GM18507 (cell line): Measurements from ENCODE around the gene TRIM51G.
"Not testable (repeated sequence)": the region's sequence is repeated elsewhere in the genome, so short reads cannot be mapped to it uniquely, and the experiment has no call there.

Source experiments
- DNase-seq: peaks from one replicate; pipeline ENCODE4 v3.0.0; 2011; ENCODE audit warnings: low read depth; ENCODE audit not compliant: insufficient read length; ENCODE audit errors: extremely low spot score
- FAIRE-seq: peaks from 2 replicates; lab custom pipeline; 2011; peaks lifted over from hg19 to GRCh38; lab: Jason Lieb, UNC

TRIM51G gene, protein sequence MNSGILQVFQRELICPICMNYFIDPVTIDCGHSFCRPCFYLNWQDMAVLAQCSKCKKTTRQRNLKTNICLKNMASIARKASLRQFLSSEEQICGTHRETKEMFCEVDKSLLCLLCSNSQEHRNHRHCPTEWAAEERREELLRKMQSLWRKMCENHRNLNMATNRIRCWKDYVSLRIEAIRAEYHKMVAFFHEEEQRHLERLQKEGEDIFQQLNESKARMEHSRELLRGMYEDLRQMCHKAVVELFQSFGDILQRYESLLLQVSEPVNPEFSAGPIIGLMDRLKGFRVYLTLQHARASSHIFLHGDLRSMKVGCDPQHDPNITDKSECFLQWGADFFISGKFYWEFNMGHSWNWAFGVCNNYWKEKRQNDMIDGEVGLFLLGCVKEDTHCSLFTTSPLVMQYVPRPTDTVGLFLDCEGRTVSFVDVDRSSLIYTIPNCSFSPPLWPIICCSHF

DNA sequence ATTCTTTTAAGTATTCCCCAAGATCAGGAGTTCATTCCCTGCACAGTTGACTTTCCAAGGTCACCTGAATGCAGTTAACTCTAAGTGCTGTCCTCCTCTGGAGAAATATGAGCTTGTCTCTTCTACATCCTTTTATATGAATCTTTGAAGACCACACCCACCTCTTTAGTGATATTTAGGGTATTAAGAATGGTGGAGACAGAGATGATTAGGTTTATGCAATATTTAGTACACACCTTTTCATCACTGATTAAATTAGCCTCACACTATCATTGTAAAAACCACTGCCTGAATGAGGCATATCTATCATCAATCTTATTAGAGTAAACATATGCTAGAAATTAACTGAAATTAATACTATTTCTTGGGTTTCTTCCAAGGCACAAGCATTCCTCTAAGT is at the start of gene TRIM51G:
Gene TRIM51G (minus strand): TSS at position 101 of the 400 bp plus-strand sequence. CDS start 2,190 bp downstream, outside the sequence.
- DNase-seq, FAIRE-seq: not testable (repeated sequence)

DNA sequence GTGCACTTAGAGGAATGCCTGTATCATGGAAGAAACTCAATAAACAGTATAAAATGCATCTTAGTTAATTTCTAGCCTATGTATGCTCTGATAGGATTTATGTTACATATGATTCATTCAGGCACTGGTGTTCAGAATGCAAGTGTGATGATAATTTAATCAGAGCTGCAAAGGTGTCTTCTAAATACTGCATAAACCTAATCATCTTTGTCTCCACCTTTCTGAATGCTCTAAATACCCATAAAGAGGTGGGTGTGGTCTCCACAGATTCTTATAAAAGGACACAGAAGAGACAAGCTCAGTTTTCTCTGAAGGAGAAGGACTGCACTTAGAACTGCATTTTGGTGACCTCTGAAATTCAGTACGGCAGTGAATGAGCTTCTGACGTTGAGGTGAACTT is 44.8 kb upstream of the TRIM51G start, which contains the start of gene TRIM49B:
Gene TRIM49B (plus strand): TSS at position 301 of the 400 bp plus-strand sequence. CDS start 2,777 bp downstream, outside the sequence.
- not testable (repeated sequence) for FAIRE-seq, DNase-seq

DNA sequence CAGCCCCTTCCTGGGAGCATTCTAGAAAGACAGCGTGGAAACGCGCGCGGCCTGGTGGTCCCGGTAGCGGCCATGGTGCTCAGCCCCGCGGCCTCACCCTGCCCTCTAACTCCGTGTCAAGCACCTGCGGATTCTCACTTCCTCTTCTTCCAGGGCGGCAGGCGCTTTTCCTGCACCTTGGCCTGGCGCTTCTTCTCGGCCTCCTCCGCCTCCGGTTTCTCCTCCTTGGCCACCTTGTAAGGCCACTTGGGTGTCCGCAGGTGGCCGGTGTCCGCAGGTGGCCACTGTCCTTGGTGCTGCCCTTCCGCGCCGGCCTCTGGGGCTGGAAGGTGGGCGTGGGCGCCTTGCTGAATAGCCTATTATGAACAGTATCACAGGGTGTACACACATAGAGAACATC is 15.1 kb downstream of the TRIM51G start:
- DNase-seq, FAIRE-seq: not testable (repeated sequence)

DNA sequence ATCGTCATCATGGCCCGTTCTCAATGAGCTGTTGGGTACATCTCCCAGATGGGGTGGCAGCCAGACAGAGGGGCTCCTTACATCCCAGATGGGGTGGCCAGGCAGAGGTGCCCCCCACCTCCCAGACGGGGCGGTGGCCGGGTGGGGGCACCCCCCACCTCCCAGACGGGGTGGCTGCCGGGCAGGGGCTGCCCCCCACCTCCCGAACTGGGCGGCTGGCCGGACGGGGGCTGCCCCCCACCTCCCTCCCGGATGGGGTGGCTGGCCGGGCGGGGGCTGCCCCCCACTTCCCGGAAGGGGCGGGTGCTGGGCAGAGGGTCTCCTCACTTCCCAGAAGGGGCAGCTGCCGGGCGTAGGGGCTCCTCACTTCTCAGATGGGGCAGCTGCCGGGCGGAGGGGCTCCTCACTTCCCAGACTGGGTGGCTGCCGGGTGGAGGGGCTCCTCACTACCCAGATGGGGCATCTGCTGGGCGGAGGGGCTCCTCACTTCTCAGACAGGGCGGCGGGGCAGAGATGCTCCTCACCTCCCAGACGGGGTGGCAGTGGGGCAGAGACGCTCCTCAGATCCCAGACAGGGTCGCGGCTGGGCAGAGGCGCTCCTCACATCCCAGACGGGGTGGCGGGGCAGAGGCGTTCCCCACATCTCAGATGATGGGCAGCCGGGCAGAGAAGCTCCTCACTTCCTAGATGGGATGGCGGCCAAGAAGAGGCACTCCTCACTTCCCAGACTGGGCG is 28.2 kb downstream of the TRIM51G start:
- not testable (repeated sequence) for FAIRE-seq, DNase-seq

DNA sequence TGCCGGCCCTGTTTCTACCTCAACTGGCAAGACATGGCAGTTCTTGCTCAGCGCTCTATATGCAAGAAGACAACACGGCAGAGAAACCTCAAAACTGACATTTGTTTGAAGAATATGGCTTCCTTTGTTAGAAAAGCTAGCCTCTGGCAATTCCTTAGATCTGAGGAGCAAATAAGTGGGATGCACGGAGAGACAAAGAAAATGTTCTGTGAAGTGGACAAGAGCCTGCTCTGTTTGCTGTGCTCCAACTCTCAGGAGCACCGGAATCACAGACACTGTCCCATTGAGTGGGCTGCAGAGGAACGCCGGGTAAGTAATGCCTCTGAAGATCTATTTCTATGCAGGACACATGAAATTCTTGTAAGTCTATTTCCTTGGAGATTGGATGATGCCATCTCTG is 37.9 kb downstream of the TRIM51G start:
- not testable (repeated sequence) for FAIRE-seq, DNase-seq
